ENCODE measurements around the gene RAB3B.
A peak's percentile ranks its signal among the peaks of the same experiment; 100 is the strongest.

The RAB3B gene

GRCh38 chr1:51867479-51868232 is 122.8 kb downstream of the RAB3B start:
- no peak for DNase-seq

- peak in 1 of 5 donors; percentile 19 for DNase-seq
These were observed 127.1 kb downstream of the RAB3B start for GRCh38 chr1:51863384-51863783.

DNA sequence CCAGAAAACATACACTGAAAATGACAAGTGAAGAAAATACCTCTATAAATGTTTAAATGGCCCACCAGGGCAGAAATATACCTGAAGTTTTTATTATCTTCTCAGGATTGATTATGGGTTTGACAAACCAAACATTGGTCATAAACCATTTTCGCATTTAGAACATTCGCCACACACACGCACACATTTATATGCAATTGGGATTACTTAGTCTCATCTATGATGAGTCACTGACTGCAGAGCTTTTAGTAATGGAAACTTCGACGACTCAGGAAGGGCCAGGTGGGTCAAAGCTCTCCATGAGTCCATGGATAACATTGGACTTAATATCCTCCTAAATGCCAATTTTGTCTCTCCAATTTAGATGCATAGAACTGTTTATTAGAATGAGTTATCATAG is 128.8 kb downstream of the RAB3B start:
- DNase-seq: no peak

DNA sequence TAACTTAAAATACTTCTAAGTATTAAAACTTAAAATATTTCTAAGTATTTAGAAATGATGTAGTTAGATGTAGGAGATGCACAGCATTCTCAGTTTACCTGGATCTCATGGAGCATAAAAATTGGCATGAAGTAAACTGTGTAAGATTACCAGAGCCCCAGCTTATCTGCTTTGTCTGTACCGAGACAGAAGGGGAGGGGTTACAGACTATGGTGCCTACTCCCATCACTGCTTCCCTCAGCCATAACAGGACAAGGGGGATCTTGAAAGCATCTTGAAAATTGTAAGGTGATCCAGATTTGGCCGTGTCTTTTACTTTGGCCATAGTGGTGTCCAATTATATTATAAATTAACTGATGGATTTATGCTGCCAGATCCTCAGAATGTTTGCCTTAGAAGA is 130.8 kb downstream of the RAB3B start:
- DNase-seq: no peak

- DNase-seq: no peak
These were observed 131.2 kb downstream of the RAB3B start for GRCh38 chr1:51859333-51859732.

GRCh38 chr1:51858892-51859291 is 131.6 kb downstream of the RAB3B start:
- no peak for DNase-seq
